Fibroblast of skin of left quadriceps (primary cell): ENCODE measurements around the gene GNS.
"Not testable (repeated sequence)": the region's sequence is repeated elsewhere in the genome, so short reads cannot be mapped to it uniquely, and the experiment has no call there.

Source experiments
- DNase-seq, 2 experiments: peaks; one replicate each; pipeline ENCODE4 v3.0.0-alpha.2; 2013; ENCODE audit warnings: low read depth in 2 of 2

Gene GNS

GRCh38 chr12:64779354-64779974, 20.3 kb upstream of the GNS start:
- no peak for DNase-seq

- not testable (repeated sequence) for DNase-seq
These were observed 16.0 kb upstream of the GNS start for GRCh38 chr12:64775147-64775736.

- DNase-seq: no peak
These were observed 14.2 kb upstream of the GNS start for GRCh38 chr12:64773386-64773785.

GRCh38 chr12:64767495-64767894, 8.3 kb upstream of the GNS start:
- DNase-seq: no peak

- DNase-seq: no peak
These were observed 1.8 kb upstream of the GNS start for GRCh38 chr12:64760808-64761573.

GRCh38 chr12:64757771-64758170, 1.4 kb downstream of the GNS start:
- DNase-seq: no peak

GRCh38 chr12:64756376-64756775, 2.8 kb downstream of the GNS start:
- DNase-seq: no peak

DNA sequence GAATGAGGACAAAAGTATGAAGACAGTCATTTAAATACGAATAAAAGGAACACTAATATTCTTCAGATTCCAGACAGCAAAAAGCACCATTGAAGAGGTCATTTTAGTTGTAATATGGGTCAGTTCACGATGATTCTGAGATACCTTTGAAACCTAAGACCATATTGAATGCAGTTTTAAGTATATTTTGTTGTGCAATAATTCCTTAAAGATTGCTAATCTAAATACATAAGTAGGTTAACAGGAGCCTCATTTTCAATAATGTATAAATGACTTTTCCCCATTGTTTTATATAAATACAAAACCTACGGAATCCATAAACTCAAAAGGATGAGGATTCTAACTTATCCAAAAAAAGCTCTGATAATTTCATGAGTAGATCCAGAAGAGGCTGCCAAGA, 5.8 kb downstream of the GNS start:
- no peak for DNase-seq

- DNase-seq: no peak
These were observed 6.4 kb downstream of the GNS start for GRCh38 chr12:64752833-64753238.

- no peak for DNase-seq
These were observed 7.2 kb downstream of the GNS start for GRCh38 chr12:64752032-64752431.

DNA sequence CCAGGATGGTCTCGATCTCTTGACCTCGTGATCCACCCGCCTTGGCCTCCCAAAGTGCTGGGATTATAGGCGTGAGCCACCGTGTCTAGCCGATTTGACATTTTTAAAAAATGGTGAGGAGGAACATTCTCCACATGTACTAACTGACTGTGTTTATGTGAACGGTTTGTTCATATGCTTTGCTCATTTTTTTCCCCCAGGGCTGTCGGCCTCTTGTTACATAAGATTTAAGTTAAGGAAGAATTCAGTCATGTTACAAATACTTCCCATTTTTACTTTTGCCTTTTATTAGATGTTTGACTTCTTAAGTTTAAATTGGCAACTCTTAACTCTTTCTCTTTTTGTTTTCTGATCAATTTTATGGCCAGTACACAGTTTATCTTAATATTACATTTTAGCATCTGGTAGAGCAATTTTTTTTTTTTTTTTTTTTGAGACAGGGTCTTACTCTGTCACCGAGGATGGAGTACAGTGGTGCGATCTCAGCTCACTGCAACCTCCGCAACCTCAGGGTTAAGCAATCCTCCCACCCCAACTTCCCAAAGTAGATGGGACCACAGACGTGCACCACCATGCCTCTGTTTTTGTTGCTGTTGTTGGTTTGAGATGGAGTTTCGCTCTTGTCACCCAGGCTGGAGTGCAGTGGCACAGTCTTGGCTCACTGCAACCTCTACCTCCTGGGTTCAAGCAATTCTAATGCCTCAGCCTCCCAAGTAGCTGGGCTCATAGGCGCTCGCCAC, 9.6 kb downstream of the GNS start:
- DNase-seq: no peak

DNA sequence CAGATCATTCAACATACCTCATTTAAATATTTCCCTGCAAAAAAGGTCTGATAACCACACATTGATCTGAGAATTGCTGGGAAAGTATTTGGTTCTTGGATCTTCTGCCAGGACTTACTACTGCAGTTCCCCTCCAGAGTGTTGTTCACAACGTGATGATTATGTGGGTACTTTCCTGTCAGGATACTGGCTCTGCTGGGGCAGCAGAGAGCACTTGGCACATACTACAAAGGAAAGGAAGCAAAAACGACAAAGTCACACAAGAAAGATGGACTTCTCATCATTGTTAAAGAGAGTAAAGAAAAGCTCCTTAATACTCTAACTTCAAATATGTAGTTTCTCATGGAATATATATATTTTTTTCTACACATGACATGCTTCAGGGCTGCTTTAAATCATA, 11.5 kb downstream of the GNS start:
- no peak for DNase-seq

DNA sequence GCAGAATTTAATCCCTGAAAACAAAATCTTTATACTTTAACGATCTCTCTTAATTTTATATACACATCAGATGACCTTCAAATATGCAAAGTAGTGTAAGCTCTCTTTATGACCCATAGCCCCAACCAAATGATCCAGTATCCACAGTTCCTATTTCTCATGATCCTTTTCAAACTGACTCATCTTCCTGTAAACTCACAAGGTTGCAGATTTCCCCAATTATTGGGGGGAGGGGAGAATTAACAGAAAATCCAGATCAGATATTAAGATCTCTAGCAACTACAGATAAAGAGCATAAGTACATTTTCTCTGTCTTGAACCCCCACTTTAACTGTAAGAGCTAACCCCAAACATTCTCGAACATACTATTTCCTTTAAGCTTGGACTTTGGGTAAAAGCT, 12.5 kb downstream of the GNS start:
- DNase-seq: peak in 1 of 2 experiments; percentile 15

DNA sequence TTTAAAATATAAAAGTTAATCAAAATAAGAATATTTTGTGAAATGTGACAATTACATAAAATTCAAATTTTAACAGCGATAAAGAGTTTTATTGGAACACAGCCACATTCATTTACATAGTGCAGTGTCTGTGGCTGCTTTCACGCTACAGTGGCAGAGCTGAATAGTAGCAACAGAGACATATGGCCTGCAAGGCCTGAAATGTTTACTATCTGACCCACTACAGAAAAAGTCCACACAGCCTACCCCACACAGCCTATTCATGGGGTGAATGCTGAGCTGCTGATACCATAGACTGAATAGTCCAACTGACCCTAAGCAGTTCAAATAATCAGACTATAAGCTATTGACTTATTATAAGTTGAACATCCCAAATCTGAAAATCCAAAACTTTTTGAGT, 13.2 kb downstream of the GNS start:
- no peak for DNase-seq

DNA sequence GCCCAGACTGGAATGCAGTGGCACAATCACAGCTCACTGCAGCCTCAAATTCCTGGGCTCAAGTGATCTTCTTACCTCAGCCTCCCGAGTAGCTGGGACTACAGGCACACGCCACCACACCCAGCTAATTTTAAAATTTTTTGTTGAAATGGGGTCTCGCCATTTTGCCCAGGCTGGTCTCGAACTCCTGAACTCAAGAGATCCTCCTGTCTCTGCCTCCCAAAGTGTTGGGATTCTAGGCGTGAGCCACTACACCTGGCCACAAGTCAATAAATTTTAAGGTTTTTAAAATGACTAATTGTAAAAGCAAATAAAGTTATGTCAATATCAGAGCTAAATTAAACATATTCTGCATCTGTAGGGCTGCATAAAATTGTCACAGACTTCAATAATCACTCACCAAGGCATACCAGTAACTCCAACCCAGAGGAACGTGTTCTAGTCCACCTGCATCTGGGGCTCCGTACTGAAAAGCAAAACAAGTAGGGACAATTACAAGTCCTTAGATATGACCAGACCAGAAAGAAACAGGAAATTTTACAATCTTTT, 13.9 kb downstream of the GNS start:
- DNase-seq: no peak

DNA sequence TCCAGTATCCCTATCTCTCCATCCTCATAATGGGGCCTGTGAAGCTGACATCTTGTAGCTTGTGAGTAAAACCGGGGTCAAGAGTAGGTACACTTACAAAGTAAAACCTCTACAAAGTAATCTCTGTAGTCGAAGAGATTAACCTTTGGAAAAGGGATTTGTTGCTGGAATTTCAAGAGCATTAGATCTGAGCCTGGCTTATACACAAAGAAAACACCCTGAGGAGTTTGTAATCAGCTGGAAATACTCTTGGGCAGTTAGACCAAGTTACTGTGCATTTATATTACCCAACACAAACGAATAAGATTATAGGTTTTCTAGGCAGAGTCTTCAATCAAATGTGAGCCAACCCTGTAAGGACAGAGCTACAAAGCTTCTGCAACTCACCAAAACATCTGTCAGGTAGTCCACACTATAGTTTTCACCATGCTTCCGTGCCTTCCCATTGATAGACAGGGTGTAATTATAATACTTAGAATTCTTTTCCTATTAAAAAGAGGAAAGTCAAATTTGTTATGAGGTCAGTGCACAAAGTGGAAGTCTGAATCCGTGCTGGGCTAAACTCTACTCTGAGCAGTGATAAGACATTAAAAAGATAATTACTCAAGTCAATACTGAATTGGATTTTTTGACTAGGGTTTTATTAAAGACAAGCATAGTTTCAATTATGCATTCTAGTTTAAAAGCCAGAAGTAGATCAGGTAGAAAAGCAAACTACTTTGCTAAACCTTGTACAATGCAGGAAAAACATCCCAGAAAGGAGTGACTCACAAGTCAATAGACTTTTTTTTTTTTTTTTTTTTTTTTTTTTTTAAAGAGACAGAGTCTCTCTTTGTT, 14.6 kb downstream of the GNS start:
- no peak for DNase-seq

DNA sequence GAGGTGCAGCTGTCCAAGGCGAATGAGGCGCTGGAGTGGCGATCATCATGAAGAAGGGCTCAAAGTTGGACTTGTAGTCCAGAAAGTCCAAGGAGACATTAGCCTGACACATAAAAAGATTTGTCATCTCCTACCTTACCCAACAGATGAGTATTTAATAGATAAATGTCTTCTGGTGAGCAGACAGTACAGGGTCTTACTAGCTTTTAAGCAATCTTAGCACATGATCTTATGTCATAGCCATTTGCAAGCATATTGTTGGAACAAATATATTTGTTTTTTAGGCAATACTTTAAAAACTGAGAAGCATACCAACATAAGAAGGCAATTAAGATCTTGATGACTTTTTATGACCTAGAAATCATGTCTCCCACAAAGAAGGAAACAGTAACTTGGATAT, 16.0 kb downstream of the GNS start:
- no peak for DNase-seq

- DNase-seq: no peak
These were observed 16.8 kb downstream of the GNS start for GRCh38 chr12:64742416-64742815.

- no peak for DNase-seq
These were observed 18.6 kb downstream of the GNS start for GRCh38 chr12:64740646-64741045.

- DNase-seq: no peak
These were observed 19.4 kb downstream of the GNS start for GRCh38 chr12:64739778-64740177.

DNA sequence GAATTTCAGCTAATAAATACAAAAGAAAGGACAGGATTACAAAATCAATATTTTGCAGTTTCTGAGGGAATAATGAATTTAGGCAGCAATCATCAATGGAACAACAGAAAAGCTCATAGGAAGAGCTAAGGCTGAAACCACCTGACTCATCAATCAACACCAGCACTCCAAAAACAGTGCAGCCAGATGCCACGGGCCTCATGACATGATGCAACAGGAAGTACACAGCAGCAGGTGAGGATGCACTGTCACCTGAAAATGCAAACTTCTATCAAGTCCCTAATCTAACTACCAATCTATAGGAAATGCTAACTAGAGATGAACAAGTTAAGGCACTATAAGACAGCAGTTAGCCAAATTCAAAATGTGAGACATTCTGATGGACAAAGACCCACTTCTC, 21.7 kb downstream of the GNS start:
- no peak for DNase-seq
